A549 treated with ZK216348 at 1 μM for 4 hours (cell line): Measurements from ENCODE around the gene SPRR1B. TPM values are rescaled to one million over a fixed set of nuclear protein-coding genes. Genes with fewer than 3 reads are reported as not detected.

Experiments used
- total RNA-seq: library from RNA; stranded (reverse); fragments of 200-300 nt; extraction: Qiagen RNA extraction; gene quantifications from 5 replicates; pipeline ENCODE4 v1.2.3, GENCODE V29; 2022; ENCODE audit warnings: low read depth

SPRR1B gene, protein sequence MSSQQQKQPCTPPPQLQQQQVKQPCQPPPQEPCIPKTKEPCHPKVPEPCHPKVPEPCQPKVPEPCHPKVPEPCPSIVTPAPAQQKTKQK
- not detected in 5 replicates for total RNA-seq

DNA sequence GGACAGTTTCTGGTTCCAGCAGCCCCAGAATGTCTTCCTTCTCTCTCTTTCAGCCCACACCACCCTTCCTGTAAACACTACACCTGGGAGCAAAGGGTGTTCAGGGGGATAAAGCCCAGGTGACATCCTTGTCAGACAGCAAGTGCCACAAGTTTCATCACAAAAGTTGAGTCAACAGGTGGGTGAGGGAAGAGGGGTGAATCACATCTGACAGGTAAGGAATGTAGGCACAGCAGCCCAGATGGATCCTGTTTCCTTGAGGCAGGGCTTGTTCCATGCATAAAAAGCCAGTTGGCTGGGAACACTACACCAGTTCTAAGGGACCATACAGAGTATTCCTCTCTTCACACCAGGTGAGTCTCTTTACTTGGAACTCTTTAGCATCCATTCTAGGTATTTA lies at the start of gene SPRR1B:
TSS of gene SPRR1B (plus strand) at position 309 of the 400 bp plus-strand sequence. CDS start 1,143 bp downstream, outside the sequence.

GRCh38 chr1:152983743-152984142 lies 47.3 kb upstream of the SPRR1B start, which contains the start of gene SPRR1A:
SPRR1A (plus strand) TSS chr1:152984081; CDS start chr1:152985231, 1,150 bp downstream.

DNA sequence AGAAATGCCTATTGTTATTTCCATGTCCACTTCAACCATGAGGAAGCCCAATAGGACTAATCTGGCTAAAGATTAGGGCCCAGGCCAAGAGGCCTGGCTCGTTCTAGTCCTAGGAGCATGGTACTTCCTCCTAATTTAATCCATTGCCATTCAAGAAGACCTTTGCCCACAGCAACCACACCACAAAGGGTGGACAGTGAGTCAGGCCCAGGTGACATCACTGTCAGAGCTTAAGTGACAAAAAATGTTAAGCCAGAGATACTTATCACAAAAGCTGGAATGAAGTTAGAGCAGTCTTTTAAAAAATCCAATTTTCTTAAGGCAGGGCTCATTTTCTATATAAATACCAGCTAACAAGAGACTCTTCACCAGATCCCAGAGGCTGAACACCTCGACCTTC lies 29.6 kb upstream of the SPRR1B start, which contains the start of gene SPRR3:
TSS of gene SPRR3 (plus strand) at position 368 of the 400 bp plus-strand sequence. CDS start 1,272 bp downstream, outside the sequence.

DNA sequence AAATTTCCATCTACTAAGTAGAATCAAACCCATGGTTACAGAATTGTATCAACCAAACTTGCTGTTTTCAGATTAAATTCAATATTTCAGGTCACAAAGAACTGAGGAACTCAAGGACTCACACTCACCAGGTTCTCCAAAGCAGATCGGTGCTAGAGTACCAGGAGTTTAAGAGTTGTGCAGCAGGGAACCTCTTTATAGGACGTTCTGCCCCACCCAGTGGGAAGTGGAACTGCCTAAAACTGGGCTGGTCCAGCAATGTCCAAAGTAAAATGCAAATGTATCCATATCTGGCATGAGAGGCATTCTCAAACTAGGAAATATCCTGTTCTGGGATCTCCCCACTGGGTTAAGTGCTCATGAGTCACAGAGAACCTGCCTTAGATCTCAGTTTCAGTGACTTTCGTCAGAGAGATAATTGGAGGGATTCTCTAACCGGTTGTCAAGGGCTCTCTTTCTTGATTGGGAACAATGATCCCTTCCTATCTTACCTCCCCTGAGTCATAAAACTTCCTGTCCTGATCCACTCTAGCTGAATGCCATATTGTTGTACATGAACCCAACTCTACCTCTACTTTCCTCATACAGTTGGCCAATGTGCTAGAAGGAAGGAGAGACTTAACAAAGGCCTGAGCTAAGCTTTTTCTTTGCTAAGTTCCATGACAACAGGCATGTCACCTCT lies 10.1 kb downstream of the SPRR1B start, which contains the start of gene SPRR2D:
TSS of gene SPRR2D (minus strand) at position 171 of the 682 bp plus-strand sequence. CDS start 774 bp downstream, outside the sequence.

DNA sequence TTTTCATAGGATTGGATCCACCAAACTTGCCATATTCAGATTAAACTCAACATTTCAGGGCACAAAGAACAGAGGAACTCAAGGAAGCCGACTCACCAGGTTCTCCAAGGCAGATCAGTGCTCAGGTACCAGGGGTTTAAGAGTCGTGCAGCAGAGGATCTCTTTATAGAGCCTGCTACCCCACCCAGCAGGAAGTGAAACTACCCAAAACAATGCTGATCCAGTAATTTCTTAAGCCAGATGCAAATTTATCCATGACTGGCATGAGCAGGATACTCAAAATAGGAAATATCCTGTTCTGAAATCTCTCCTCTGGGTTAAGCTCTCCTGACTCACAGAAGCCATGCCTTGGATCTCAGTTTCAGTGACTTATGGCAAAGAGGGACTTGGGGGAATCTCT lies 26.4 kb downstream of the SPRR1B start, which contains the start of gene SPRR2A:
TSS of gene SPRR2A (minus strand) at position 138 of the 400 bp plus-strand sequence. CDS start 777 bp downstream, outside the sequence.

GRCh38 chr1:153071511-153071910 lies 40.5 kb downstream of the SPRR1B start, which contains the start of gene SPRR2B:
SPRR2B (minus strand) TSS chr1:153071611; CDS start chr1:153070839, 772 bp downstream.

Other genes starting within 250 kb of the SPRR1B start
- not detected in 5 replicates for gene LCE1E, start 244.9 kb upstream of the SPRR1B start, total RNA-seq
- not detected in 5 replicates for gene LCE1D, start 234.5 kb upstream of the SPRR1B start, total RNA-seq
- gene LCE1C, start 224.6 kb upstream of the SPRR1B start, total RNA-seq = not detected in 5 replicates
- gene LCE1B, start 219.2 kb upstream of the SPRR1B start, total RNA-seq = not detected in 5 replicates
- not detected in 5 replicates for gene LCE1A, start 203.7 kb upstream of the SPRR1B start, total RNA-seq
- gene LCE6A, start 188.3 kb upstream of the SPRR1B start, total RNA-seq = not detected in 5 replicates
- gene LCE7A, start 171.2 kb upstream of the SPRR1B start, total RNA-seq = not detected in 5 replicates
- gene SMCP, start 152.9 kb upstream of the SPRR1B start, total RNA-seq = not detected in 5 replicates
- 0.15 TPM in 1 of 5 replicates, not detected in the others for gene IVL, start 122.7 kb upstream of the SPRR1B start, total RNA-seq
- gene SPRR5, start 84.0 kb upstream of the SPRR1B start, total RNA-seq = not detected in 5 replicates
- not detected in 5 replicates for gene SPRR4, start 60.6 kb upstream of the SPRR1B start, total RNA-seq
- not detected in 5 replicates for gene SPRR1A, start 47.1 kb upstream of the SPRR1B start, total RNA-seq
- gene SPRR3, start 29.5 kb upstream of the SPRR1B start, total RNA-seq = not detected in 5 replicates
- gene SPRR2D, start 9.9 kb downstream of the SPRR1B start, total RNA-seq = not detected in 5 replicates
- gene SPRR2A, start 26.3 kb downstream of the SPRR1B start, total RNA-seq = not detected in 5 replicates
- not detected in 5 replicates for gene SPRR2B, start 40.4 kb downstream of the SPRR1B start, total RNA-seq
- gene SPRR2E, start 63.3 kb downstream of the SPRR1B start, total RNA-seq = not detected in 5 replicates
- not detected in 5 replicates for gene SPRR2F, start 82.3 kb downstream of the SPRR1B start, total RNA-seq
- gene SPRR2G, start 119.7 kb downstream of the SPRR1B start, total RNA-seq = not detected in 5 replicates
- not detected in 5 replicates for gene LELP1, start 172.2 kb downstream of the SPRR1B start, total RNA-seq
- not detected in 5 replicates for gene PRR9, start 186.4 kb downstream of the SPRR1B start, total RNA-seq
- not detected in 5 replicates for gene LORICRIN, start 228.5 kb downstream of the SPRR1B start, total RNA-seq